ENCODE measurements around the gene F12.
"Not testable (repeated sequence)": the region's sequence is repeated elsewhere in the genome, so short reads cannot be mapped to it uniquely, and the experiment has no call there.

The F12 gene

DNA sequence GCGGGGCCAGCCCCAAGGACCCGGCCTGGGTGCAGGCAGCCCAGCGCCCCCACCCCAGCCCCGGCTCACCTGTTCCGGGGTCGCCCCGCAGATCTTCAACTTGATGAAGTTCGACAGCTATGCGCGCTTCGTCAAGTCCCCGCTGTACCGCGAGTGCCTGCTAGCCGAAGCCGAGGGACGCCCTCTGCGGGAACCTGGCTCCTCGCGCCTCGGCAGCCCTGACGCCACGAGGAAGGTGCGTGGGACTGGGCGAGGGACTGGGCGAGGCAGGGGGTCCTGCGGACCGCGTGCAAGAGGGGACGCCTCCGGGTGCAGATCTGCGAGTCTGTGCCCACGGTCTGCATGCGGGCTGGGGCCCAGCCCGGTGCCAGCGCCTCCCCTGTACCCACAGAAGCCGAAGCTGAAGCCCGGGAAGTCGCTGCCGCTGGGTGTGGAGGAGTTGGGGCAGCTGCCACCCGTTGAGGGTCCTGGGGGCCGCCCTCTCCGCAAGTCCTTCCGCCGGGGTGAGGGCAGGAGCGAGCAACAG lies 42.0 kb downstream of the F12 start:
- no peak for DNase-seq

DNA sequence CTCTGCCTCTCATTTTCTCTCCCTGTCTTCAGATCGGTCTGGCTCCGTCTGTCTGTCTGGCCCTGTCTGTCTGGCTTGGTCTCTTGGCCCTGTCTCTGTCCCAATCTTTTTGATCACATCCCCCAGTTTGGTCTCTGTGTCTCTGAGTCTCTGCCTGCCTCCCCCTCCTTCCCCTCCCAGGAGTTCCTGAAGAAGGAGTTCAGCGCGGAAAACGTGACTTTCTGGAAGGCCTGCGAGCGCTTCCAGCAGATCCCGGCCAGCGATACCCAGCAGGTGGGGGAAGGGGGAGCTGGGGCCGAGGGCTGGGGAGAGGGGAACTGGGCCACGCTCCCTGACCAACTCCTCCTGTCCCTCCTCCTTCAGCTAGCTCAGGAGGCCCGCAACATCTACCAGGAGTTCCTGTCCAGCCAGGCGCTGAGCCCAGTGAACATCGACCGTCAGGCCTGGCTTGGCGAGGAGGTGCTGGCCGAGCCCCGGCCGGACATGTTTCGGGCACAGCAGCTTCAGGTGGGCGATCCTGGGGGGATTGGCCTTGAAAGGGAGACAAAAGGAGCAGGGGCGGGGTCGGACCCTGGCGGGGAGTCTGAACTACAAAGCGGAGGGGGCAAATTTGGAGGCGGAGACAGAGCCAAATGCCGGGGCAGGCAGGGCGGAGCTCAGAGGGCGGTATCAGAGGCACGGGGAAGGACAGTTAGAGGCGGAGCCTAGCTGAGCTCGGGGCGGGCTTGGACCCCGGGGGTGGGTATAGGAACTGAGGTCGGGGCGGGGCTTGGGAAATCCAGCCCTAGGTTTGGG lies 42.6 kb downstream of the F12 start:
- no peak for DNase-seq

DNA sequence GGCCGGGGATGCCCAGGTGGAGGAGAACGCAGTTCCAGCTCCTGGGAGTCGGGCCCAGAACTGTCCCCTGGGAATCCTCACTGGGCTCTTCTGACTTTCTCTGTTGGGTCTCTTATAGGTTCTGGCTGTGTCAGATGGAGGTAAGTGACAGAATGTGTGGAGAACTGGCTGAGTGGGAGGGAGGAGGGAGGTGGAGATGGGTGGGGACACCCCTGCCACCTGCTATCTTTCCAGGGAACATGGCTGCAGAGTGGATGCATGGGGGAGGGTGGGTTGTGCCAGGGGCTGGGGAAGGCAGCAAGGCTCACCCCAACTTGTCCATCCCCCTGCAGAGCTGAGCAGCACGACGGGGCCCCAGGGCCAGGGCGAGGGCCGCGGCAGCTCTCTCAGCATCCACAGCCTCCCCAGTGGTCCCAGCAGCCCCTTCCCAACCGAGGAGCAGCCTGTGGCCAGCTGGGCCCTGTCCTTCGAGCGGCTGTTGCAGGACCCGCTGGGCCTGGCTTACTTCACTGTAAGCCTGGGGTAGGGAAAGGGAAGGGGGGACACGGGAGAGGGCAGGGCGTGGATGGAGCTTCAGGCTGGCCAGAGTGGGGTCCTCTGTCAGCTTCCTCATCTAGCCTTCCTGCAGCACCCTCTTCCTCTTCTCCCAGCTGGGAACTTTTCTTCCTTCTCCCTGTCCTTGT lies 43.4 kb downstream of the F12 start:
- DNase-seq, result no peak

DNA sequence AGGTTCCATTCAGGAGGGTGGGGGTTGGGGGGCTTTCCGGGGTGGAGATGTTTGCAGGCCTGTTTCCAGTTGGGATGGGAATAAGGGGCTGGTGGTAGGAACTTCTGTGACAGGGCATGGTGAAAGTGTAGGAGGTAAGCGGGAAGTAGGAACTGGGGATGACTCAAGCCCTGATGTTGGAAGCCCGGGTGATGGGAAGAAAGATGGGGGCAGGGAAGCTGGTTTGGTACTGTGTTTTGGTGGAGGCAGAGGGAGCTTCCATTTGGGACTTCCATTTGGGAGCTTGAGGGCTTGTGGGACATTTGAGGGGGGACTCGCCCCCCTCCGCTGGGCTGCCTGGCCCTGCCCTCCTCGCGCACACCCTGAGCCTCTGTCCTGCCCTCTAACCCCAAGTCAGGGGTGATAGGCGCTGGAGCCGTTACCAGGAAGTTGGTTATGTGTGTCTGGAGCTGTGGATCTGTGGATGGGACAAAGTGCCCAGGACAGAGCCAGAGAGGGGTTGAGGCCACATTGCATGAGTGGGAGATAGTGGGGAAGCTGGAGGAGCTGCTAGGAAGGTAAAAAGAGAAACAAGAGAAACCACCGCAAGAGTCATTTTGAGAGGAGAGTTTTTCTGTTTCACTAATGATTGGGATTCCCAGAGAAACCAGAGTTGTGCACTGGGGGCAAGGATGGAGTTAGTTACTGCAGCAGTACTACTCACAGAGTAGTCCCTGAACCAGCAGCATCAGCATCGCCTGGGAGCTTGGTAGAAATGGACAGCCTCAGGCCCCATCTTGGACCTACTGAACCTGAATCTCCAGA lies 45.0 kb downstream of the F12 start:
- DNase-seq, result no peak

DNA sequence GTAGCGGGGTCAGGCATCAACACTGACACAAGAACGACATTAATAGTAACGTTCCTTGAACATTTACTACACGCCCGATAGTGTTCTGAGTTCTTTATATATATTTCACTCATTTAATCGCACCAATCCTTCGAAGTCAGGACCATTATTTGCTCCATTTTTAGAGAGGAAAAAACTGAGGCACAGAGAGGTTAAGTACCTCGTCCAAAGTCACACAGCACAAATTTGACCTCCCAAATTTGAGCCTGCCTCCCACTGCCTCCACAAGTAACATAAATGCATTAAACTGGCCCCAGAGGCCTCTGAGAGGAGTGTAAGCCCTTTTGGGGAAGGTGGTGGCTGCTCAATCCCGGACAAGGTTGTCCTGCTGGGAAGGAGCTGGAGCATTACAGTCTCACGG lies 45.8 kb downstream of the F12 start:
- no peak for DNase-seq

DNA sequence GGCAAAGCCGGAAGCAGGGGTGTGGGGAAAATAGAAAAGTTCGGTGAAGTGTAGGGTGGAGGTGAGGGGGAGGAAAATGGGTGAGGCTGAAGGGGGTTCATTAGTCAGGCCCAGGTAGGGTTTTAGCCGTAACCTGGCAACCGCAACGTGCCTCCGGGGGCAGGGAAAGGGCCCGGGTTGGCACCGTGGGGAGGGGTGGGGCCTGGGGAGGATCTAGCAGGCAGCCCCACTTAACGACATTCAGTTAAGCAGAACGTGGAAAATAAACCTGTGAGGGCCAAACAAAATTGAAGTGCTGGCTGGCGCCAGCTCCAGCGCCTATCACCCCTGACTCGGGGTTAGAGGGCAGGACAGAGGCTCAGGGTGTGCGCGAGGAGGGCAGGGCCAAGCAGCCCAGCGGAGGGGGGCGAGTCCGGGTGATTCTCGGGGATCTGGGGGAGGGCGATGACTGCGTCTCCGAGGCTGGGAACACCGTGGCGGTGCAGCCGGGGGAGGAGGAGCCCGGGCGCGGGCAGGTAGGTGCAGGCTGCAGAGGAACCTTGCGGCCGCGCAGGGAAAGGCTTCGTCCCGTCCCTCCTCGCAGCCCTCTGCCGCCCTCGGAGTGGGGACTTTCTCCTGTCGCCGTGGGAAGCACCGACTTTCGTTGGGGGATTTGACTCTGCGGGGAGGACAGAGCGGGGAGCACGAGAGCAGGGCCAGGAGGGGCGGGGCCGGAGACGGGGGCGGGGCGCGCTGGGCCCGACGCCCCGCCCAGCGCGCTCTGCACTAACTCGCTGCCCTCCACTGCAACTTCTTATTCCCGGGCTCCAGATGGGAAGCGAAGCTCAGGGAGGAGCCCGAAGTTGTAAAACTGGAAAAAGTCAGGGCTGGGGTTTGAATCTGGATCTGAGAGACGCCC lies 46.5 kb downstream of the F12 start:
- DNase-seq, result no peak

DNA sequence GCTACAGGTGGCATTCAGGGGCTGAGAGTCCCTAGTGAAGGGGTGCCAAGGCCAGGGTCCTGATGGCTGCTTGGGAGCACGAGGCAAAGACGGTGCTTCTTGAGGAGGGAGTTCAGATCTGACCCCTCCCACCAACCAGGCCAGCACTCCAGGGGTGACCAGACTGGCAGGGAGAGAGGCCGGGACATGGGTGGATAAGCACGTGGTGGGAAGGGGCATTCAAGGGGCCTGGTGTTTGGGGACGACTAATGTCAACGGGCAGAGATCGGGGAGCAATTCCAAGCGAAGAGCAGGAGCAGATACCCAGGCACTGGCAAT lies 47.1 kb downstream of the F12 start:
- no peak for DNase-seq

DNA sequence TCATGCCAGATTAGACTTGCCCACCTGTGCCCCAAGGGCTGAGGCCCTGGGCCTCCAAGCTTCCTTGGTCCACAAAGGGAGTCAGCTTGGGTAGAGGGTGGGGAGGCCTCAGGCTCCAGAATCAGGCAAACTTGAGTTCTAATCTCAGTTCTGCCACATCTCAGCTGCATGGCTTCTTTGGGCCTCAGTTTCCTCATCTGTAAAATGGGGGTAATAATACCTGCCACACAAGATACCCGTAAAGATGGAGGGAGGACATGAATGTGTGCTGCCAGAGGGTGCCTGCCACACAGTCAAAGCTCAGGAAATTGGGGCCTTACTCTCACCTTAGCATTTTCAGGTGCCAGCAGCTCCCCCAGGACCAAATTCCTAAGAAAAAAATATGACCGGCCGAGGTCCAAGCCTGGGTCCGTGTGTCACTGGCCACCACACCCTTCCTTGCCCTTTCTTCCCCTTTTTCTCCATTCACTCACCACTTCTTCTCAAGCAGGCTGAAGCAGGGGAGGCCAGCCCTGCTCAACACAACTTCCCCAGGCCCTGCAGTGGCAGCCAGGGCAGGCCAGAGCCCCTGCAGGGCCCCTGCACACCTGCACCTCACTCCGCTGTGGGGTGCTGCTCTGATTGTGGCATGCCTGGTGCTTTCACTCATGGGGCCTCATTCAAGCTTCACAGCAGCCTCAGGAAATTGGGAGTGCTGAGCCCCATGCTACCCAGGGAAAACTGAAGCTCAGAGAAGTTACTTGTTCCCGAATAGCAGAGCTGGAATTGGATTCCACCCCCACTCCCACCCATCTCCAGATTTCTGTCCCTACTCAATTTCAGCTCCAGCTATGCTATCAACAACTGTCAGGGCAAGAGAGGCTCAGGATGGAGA lies 47.7 kb downstream of the F12 start:
- no peak for DNase-seq

DNA sequence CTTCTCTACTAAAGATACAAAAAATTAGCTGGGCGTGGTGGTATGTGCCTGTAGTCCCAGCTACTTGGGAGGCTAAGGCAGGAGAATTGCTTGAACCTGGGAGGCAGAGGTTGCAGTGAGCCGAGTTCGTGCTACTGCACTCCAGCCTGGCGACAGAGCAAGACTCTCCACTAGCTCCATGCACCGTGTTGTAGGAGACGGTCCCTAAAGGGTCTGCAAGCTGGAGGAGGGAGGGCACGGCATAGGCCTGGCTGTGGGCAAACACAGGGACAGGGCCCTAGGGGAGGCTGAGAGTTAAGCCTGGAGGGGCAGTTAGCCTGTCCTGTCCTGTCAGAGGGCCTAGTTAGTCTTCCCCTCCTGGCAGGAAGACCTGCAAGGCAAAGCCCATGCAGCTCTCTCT lies 48.6 kb downstream of the F12 start:
- DNase-seq, result not testable (repeated sequence)

DNA sequence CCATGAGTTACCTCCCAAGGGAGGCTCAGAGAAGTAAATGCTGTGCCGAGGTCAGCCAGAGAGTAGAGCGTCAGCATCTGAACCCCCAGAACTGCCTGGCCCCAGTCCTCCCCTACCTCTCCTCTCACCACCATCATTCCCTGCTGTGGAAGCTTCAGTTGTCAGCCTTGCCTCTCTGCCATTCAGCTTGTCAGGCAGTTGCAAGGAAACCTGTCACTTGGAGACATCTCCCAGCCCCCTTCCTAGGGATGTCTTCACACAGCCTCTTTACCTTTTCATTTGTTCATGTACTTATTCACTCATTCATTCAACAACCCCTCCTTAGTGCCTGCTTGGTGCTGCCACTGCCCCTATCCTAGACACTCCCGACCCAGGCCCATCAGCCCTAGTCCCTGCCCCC lies 49.5 kb downstream of the F12 start:
- no peak for DNase-seq

DNA sequence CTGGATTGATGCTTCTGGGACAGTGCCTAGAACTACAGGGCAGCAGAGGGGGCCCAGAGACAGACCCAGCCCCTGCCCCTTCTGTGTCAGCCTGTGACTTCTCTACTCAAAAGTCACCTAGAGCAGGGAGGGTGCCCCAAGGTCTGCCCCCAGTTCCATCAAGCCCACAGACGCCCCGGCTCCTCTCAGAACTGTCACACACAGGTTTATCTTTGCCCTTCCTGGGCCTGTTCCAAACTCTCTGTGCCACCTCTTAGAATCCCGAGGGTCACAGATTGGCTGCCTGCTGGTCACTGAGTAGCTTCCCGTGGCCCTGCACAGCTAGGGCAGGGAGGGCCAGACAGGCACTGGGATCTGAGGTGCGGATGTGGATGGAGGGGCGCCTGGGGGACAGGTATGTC lies 49.9 kb downstream of the F12 start:
- DNase-seq, result no peak

DNA sequence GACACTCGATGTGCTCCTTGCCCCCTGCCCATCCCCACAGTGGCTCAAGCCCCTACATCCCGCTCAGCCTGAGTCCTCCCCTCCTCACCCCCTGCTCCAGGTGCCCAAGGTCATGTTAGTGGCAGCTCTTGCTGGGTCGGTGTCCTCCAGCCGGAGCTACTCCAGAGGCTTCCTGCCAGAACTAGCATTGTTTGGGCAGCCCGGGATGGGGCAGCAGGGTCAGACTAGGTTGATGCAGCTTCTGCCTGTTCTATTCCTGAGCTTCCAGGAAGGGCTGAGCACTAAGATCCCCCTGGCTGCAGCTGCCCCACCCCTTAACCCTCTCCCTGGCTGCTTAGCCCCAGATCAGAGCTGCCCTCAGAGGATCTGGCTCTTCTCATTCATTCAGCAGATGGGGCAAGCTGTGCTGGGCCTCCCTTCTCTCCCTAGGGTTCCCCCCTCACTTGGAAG lies 51.0 kb downstream of the F12 start:
- DNase-seq, result no peak

DNA sequence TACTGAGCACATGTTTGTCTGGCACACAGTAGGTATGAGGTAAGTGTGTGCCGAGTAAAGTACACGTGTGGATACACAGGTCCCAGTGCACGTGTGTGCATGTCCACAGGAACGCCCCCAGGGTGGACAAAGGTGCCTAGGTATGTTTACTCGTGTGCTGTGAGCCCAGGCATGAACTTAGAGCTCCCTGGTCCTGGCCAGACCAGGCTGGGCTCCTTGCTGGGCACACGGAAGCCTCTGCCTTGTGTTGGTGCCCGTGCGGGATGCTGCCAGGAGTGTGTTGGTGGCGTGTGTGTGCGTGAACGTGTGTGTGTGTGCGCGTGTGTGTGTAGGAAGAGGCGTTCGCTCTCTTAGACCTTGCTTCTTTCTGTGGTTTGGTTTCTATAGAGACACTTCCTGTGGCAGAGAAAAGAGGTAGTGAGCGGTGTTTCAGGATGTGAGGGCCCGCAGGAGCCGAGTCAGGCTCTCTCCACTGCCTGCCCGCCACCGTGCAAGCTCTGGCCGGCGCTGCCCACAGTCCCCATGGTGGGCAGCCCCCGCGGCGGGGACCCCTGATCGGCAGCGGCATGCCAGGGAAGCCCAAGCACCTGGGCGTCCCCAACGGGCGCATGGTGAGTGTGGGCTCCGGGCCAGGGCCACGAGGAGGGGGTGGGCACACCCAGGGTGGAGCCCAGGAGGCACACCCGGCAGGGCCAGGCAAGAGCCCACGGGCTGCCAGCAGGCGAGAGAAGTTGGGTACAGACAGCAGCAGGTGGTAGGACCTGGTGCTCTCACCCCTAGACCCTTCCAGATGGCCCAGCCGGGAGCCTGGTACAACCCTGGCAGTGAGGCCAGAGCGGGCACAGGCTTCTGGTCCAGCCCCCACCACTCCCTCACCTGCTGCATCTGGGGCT lies 51.7 kb downstream of the F12 start, which contains the start of gene RGS14:
RGS14 (plus strand) TSS at position 466 of the 893 bp plus-strand sequence; CDS start at position 567, 101 bp downstream.
- DNase-seq, result no peak

DNA sequence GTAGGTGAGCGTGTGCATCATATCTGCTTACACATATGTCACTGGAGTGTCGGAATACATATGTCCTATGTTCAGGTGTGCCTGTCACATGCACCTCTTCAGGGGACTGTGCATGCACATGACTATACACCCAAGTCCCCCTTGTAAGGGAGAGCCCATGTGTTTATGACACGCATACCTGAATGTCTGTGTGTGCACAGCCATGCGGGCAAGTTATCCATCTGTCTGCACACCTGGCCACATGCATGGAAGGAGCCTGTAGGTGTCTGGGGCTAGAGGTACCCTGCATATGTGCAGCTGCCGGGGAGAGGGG lies 52.3 kb downstream of the F12 start:
- no peak for DNase-seq

DNA sequence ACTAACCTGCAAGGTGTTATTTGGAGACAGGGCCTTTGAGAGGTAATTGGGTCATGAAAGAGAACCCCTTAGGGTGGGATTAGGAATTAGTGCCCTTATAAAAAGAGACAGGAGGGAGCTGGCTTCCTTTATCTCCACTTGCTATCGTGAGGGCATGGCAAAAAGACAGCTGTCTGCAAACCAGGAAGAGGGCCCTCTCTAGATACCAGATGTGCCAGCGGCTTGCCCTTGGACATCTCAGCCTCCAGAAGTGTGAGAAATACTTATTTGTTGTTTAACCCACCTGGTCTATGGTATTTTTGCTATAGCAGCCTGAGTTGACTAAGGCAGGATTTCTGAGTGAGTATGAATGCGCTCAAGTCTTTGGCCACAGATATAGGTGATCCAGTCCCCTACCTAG lies 52.6 kb downstream of the F12 start:
- no peak for DNase-seq

DNA sequence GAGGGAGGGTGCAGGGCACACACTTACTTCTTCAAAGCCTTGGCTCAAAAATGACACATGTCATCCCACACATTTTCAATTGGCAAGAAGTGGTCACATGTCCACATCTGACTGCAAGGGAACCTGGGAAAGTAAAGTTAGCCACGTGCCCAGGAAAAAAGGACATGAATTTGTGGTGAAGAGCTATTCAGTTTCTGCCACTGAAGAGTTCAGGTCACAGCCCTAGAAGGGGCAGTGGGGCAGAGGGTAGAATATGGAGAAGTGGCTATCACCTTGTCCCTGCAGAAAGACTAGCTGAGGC lies 53.5 kb downstream of the F12 start:
- no peak for DNase-seq

DNA sequence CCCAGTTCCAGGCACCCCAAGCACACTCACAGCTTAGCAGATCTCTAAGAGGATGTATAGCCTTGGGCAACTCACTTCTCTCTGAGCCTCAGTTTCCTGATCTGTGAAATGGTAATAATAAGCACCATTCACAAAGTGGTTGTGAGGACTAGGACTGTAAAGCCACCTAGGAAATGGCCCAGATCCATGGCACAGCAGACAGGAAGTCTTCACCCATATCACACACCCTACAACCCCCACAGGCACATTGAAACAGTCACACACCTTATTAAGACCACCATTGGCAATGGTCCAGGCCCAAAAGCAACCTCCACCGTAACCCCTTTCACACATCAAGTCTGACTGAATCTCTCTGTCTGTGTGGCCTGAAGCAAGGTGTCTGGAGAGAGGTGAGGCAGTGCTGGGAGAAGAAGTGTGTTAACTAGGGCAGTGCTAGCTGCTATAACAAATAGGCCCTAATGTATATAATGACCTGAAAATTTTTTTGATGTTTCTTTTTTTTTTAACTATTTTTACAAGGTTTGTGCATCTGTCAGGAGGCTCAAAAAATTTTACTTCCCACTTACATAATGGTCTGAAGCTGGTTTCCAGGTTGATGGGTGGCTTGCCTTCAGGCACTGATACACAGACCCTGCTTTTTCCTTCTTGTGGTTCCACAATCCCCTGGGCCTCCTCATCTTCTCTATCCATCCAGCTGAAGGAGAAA lies 54.0 kb downstream of the F12 start:
- DNase-seq, result no peak

DNA sequence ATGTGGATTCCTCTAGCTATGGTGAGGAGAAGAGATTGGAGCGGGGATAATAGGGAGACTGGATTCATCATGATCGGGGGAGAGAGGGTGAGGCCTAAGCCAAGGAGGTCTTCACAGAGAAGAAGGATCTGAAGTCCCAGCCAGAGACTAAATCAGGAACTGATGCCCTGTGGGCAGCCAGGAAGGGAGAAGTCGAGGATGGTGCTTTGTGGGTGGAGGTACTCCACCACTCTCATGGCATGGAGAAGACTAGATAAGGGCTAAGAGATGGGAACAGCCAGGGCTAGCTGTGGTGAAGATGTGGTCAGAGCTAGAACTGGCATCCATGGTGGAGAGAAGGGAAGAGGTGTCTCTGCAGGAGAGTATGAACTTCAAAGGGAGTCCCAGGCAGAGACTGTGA lies 54.7 kb downstream of the F12 start:
- DNase-seq, result no peak

DNA sequence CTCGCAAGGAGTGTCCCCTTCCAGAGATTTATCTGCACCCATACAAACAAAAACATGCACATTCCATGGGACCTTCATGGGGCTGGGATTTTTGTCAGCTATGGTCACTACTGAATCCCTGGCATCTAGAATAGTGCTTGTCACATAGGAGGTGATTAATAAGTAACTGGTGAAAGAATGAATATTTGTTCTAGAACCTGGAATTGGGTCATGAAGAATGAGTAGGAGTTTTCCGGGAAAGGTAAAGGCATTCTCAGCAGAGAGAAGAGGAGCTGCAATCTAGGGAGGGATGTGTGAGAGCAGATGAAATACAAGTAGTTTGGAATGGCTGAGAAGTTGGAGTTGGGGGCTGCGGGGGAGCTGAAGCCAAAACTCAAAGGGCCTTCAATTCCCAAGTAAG lies 55.1 kb downstream of the F12 start:
- no peak for DNase-seq

DNA sequence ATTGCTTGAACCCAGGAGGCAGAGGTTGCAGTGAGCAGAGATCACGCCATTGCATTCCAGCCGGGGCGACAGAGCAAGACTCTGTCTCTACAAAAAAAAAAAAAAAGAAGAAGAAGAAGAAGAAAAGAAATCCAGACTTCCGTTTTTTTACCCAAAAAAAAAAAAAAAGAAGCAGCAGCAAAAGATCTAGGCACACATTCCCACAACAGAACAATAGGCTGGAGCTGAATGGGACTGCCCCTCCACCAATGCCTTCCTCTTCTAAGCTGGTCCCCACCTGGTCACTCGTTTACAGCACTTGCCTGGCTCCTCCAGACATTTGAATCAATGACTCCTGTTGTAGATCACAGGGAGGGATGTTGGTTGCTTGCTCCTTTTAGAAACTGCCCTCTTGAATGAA lies 56.3 kb downstream of the F12 start:
- DNase-seq, result no peak

All from cerebellar nuclear complex (tissue), 1 donor.